Measurements from ENCODE around the gene RBM47. TPM values are rescaled to one million over a fixed set of nuclear protein-coding genes. Genes with fewer than 3 reads are reported as not detected.

Gene RBM47
- polyA plus RNA-seq, 1 donor from 2014 or later: 1.7 TPM

DNA sequence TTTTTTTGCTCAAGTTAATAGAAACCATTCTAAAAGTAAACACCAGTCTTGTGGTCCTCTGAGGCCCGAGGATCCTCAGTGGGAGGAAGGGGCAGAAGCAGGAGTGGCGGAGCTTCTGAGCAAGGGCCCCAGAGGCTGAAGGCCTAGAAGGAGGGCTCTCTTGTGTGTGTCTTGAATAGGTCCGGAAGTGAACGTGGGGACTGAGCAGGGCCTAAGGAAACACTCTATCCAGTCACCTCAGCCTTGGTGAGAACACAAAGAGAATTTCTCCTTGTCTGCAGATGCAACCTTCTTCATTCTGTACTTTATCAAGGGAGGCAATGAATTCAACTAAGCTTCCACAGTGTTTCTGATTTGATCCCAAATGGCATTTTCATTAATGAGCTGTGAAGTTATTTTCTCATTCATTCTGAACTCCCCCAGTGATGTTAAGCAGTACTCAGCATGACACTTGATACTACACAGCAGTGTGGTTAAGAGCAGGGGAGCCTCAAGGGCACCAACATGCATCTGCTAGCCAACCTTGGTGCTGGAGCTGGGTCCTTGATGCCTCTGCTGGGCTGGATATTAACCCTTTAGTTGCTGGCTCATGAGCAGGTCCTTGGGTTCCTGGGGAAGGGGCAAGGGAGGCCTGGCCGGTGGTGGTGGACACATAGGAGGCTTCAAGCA is 64.7 kb downstream of the RBM47 start:
- Histone ChIP-seq H3K9me2 (ENCODE audit: insufficient read depth, low read length) (no peaks in the 10 kb centered on the region), H3K27ac (ENCODE audit: low read length) (no peak overlapping the region), H3K36me3 (ENCODE audit: insufficient read depth, low read length) (no peaks in the 10 kb centered on the region), H2AFZ (ENCODE audit: low read depth, low read length) (no peak overlapping the region), H3K9ac (ENCODE audit: low read length) (no peak overlapping the region), H3K79me2 (replicated peaks; ENCODE audit: insufficient read depth, low read length) (no peaks in the 10 kb centered on the region), H3K4me2 (ENCODE audit: low read length) (no peak overlapping the region), H3K4me3 (ENCODE audit: low read length) (no peak overlapping the region), H3K9me3 (ENCODE audit: low read length) (no peaks in the 10 kb centered on the region), H3K27me3 (ENCODE audit: insufficient read depth, low read depth, low read length) (no peaks in the 10 kb centered on the region), H4K20me1 (ENCODE audit: insufficient read depth) (no peaks in the 10 kb centered on the region), H3F3A (ENCODE audit: insufficient read depth, low read length, poor library complexity, severe bottlenecking) (no peaks in the 10 kb centered on the region)
- TF ChIP-seq POLR2AphosphoS5 (IDR thresholded peaks at IDR 0.05) (no peak), EP300 (conservative IDR thresholded peaks at IDR 0.05; ENCODE audit: poor library complexity, severe bottlenecking) (no peak), EZH2 (IDR thresholded peaks at IDR 0.05; ENCODE audit: borderline replicate concordance, insufficient read depth, low read length, poor library complexity, severe bottlenecking) (no peak), RAD21 (conservative IDR thresholded peaks at IDR 0.05) (no peak), MXI1 (conservative IDR thresholded peaks at IDR 0.05; ENCODE audit: poor library complexity, severe bottlenecking) (no peak), TAF1 (IDR thresholded peaks at IDR 0.05; ENCODE audit: low read depth) (no peak)
- TF ChIP-seq, protein P1, sequence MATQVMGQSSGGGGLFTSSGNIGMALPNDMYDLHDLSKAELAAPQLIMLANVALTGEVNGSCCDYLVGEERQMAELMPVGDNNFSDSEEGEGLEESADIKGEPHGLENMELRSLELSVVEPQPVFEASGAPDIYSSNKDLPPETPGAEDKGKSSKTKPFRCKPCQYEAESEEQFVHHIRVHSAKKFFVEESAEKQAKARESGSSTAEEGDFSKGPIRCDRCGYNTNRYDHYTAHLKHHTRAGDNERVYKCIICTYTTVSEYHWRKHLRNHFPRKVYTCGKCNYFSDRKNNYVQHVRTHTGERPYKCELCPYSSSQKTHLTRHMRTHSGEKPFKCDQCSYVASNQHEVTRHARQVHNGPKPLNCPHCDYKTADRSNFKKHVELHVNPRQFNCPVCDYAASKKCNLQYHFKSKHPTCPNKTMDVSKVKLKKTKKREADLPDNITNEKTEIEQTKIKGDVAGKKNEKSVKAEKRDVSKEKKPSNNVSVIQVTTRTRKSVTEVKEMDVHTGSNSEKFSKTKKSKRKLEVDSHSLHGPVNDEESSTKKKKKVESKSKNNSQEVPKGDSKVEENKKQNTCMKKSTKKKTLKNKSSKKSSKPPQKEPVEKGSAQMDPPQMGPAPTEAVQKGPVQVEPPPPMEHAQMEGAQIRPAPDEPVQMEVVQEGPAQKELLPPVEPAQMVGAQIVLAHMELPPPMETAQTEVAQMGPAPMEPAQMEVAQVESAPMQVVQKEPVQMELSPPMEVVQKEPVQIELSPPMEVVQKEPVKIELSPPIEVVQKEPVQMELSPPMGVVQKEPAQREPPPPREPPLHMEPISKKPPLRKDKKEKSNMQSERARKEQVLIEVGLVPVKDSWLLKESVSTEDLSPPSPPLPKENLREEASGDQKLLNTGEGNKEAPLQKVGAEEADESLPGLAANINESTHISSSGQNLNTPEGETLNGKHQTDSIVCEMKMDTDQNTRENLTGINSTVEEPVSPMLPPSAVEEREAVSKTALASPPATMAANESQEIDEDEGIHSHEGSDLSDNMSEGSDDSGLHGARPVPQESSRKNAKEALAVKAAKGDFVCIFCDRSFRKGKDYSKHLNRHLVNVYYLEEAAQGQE (IDR thresholded peaks at IDR 0.05; ENCODE audit: borderline replicate concordance): no peak
- TF ChIP-seq, protein P2, sequence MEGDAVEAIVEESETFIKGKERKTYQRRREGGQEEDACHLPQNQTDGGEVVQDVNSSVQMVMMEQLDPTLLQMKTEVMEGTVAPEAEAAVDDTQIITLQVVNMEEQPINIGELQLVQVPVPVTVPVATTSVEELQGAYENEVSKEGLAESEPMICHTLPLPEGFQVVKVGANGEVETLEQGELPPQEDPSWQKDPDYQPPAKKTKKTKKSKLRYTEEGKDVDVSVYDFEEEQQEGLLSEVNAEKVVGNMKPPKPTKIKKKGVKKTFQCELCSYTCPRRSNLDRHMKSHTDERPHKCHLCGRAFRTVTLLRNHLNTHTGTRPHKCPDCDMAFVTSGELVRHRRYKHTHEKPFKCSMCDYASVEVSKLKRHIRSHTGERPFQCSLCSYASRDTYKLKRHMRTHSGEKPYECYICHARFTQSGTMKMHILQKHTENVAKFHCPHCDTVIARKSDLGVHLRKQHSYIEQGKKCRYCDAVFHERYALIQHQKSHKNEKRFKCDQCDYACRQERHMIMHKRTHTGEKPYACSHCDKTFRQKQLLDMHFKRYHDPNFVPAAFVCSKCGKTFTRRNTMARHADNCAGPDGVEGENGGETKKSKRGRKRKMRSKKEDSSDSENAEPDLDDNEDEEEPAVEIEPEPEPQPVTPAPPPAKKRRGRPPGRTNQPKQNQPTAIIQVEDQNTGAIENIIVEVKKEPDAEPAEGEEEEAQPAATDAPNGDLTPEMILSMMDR (IDR thresholded peaks at IDR 0.05; ENCODE audit: poor library complexity, severe bottlenecking): no peak

DNA sequence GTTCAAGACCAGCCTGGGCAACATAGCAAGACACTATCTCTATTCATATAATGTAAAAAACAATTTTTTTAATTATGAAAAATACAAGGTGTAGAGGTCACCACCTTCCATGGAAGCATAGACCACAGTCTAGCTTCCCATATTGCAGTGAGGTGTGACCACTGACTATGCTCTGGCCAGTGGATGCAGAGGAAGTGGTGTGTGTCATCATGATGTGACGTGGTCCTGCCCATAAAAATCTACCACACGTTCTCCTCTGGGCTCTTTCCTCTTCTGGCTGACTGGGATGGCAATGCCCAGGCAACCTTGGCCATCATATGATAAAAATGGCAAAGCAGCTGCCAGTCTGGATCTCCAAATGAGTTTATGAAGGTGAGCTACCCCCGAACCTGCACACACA is 65.7 kb downstream of the RBM47 start:
- no peak for TF ChIP-seq MXI1 (conservative IDR thresholded peaks at IDR 0.05; ENCODE audit: poor library complexity, severe bottlenecking)
- no peak for TF ChIP-seq RAD21 (conservative IDR thresholded peaks at IDR 0.05)
- no peak for TF ChIP-seq SMC3 (conservative IDR thresholded peaks at IDR 0.05; ENCODE audit: poor library complexity)
- TF ChIP-seq EP300 (conservative IDR thresholded peaks at IDR 0.05; ENCODE audit: poor library complexity, severe bottlenecking): no peak
- TF ChIP-seq TAF1 (IDR thresholded peaks at IDR 0.05; ENCODE audit: low read depth): no peak
- TF ChIP-seq, protein P1 (IDR thresholded peaks at IDR 0.05; ENCODE audit: borderline replicate concordance): no peak
- no peak for TF ChIP-seq EZH2 (IDR thresholded peaks at IDR 0.05; ENCODE audit: borderline replicate concordance, insufficient read depth, low read length, poor library complexity, severe bottlenecking)
- TF ChIP-seq, protein P2 (IDR thresholded peaks at IDR 0.05; ENCODE audit: poor library complexity, severe bottlenecking): no peak
- no peak for TF ChIP-seq POLR2AphosphoS5 (IDR thresholded peaks at IDR 0.05)
- H3K4me2 ChIP-seq (ENCODE audit: low read length): no peak overlapping the region
- H4K20me1 ChIP-seq (ENCODE audit: insufficient read depth): no peaks in the 10 kb centered on the region
- H3K9me2 ChIP-seq (ENCODE audit: insufficient read depth, low read length): no peaks in the 10 kb centered on the region
- no peaks in the 10 kb centered on the region for H3K9me3 ChIP-seq (ENCODE audit: low read length)
- H3K27ac ChIP-seq (ENCODE audit: low read length): no peak overlapping the region
- no peak overlapping the region for H3K4me3 ChIP-seq (ENCODE audit: low read length)
- no peak overlapping the region for H3K9ac ChIP-seq (ENCODE audit: low read length)
- H3K79me2 ChIP-seq (replicated peaks; ENCODE audit: insufficient read depth, low read length): no peaks in the 10 kb centered on the region
- no peak overlapping the region for H2AFZ ChIP-seq (ENCODE audit: low read depth, low read length)
- H3F3A ChIP-seq (ENCODE audit: insufficient read depth, low read length, poor library complexity, severe bottlenecking): no peaks in the 10 kb centered on the region
- no peaks in the 10 kb centered on the region for H3K36me3 ChIP-seq (ENCODE audit: insufficient read depth, low read length)
- no peaks in the 10 kb centered on the region for H3K27me3 ChIP-seq (ENCODE audit: insufficient read depth, low read depth, low read length)

Measured in neural cell (in vitro differentiated cells).